ENCODE results near the gene GPRC5A.

DNA sequence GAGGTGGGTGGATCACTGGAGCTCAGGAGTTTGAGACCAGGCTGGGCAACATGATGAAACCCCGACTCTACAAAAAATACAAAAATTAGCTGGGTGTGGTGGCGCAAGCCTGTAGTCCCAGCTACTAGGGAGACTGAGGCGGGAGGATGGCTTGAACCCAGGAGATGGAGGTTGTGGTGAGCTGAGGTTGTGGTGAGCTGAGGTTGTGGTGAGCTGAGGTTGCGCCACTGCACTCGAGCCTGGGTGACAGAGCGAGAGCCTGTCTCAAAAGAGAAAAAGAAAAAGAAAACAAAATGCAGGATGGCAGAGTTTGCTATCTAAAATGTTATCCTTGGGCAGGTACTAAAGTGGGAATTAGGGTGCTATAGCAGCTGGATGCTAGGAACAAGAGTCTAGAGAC is 10.8 kb upstream of the GPRC5A start:
- TF ChIP-seq CHD2 (IDR thresholded peaks at IDR 0.05; ENCODE audit: borderline replicate concordance, low read depth, low read length): no peak
- TF ChIP-seq BACH1 (IDR thresholded peaks at IDR 0.05; ENCODE audit: borderline replicate concordance): no peak
- TF ChIP-seq ZNF384 (IDR thresholded peaks at IDR 0.05; ENCODE audit: borderline replicate concordance, low read depth, low read length): no peak
- TF ChIP-seq BCL11A (IDR thresholded peaks at IDR 0.05; ENCODE audit: low read depth, low read length): no peak
- TF ChIP-seq, protein P1, sequence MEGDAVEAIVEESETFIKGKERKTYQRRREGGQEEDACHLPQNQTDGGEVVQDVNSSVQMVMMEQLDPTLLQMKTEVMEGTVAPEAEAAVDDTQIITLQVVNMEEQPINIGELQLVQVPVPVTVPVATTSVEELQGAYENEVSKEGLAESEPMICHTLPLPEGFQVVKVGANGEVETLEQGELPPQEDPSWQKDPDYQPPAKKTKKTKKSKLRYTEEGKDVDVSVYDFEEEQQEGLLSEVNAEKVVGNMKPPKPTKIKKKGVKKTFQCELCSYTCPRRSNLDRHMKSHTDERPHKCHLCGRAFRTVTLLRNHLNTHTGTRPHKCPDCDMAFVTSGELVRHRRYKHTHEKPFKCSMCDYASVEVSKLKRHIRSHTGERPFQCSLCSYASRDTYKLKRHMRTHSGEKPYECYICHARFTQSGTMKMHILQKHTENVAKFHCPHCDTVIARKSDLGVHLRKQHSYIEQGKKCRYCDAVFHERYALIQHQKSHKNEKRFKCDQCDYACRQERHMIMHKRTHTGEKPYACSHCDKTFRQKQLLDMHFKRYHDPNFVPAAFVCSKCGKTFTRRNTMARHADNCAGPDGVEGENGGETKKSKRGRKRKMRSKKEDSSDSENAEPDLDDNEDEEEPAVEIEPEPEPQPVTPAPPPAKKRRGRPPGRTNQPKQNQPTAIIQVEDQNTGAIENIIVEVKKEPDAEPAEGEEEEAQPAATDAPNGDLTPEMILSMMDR (IDR thresholded peaks at IDR 0.05 in 2 of 3, conservative IDR thresholded peaks at IDR 0.05 in 1 of 3; ENCODE audit: control insufficient read depth in 2 of 3, extremely low read depth in 1 of 3, insufficient read depth in 1 of 3, low read depth in 3 of 3, low read length in 3 of 3): no peak
- no peak for TF ChIP-seq GABPA (IDR thresholded peaks at IDR 0.05; ENCODE audit: low read depth)
- no peak for TF ChIP-seq POLR2A (IDR thresholded peaks at IDR 0.05; ENCODE audit: low read depth, low read length)
- no peak for TF ChIP-seq LARP7 (IDR thresholded peaks at IDR 0.05)

All from GM12878 (cell line).